Neural progenitor cell (in vitro differentiated cells): ENCODE measurements around the gene PRKCB. TPM values are rescaled to one million over a fixed set of nuclear protein-coding genes. Genes with fewer than 3 reads are reported as not detected.

Source experiments
- DNase-seq: peaks from one replicate; pipeline ENCODE4 v3.0.0-alpha.2; 2016; ENCODE audit warnings: low spot score
- H2AFZ ChIP-seq: fragments of 200-600 bp; sonication (generic); replicated peaks from 2 replicates; pipeline ENCODE4 v1.6.1; 2016; ENCODE audit warnings: antibody characterized with exemption
- H3F3A ChIP-seq: fragments of 200-600 bp; sonication (generic); 2 replicates; pipeline ENCODE4 v1.6.1; 2016; ENCODE audit warnings: antibody characterized with exemption, low read depth
- H3K27ac ChIP-seq: fragments of 200-600 bp; sonication (generic); 2 replicates; pipeline ENCODE4 v1.5.1; 2016; ENCODE audit warnings: mild to moderate bottlenecking
- H3K27me3 ChIP-seq: fragments of 200-600 bp; sonication (generic); 2 replicates; pipeline ENCODE4 v1.6.1; 2016; ENCODE audit warnings: mild to moderate bottlenecking, moderate library complexity
- H3K36me3 ChIP-seq: fragments of 200-600 bp; sonication (generic); 2 replicates; pipeline ENCODE4 v1.5.1; 2016
- H3K4me1 ChIP-seq: fragments of 200-600 bp; sonication (generic); 2 replicates; pipeline ENCODE4 v1.6.1; 2016; ENCODE audit warnings: mixed run types
- H3K4me2 ChIP-seq: fragments of 200-600 bp; sonication (generic); 2 replicates; pipeline ENCODE4 v1.6.1; 2016
- H3K4me3 ChIP-seq: fragments of 200-600 bp; sonication (generic); 2 replicates; pipeline ENCODE4 v1.5.1; 2016
- H3K79me2 ChIP-seq: fragments of 200-600 bp; sonication (generic); 2 replicates; pipeline ENCODE4 v1.6.1; 2016; ENCODE audit warnings: low read depth
- H3K9ac ChIP-seq: fragments of 200-600 bp; sonication (generic); 2 replicates; pipeline ENCODE4 v1.6.1; 2016
- H3K9me3 ChIP-seq: fragments of 200-600 bp; sonication (generic); 2 replicates; pipeline ENCODE4 v1.5.1; 2016; ENCODE audit warnings: low read depth
- H4K20me1 ChIP-seq: fragments of 200-600 bp; sonication (generic); 2 replicates; pipeline ENCODE4 v1.6.1; 2016; ENCODE audit warnings: low read depth
- H3K27ac Mint-ChIP-seq: 3 replicates; pipeline ENCODE4 v1.8.0; 2021; ENCODE audit warnings: mixed read lengths
- H3K27me3 Mint-ChIP-seq: 2 replicates; pipeline ENCODE4 v1.8.0; 2022; ENCODE audit warnings: low read depth, mild to moderate bottlenecking, inconsistent platforms, moderate library complexity, mixed read lengths; ENCODE audit not compliant: insufficient read depth
- H3K36me3 Mint-ChIP-seq: 3 replicates; pipeline ENCODE4 v1.8.0; 2021; ENCODE audit warnings: mixed read lengths
- H3K4me1 Mint-ChIP-seq: 3 replicates; pipeline ENCODE4 v1.8.0; 2021; ENCODE audit warnings: mixed read lengths
- H3K4me3 Mint-ChIP-seq: 3 replicates; pipeline ENCODE4 v1.8.0; 2021; ENCODE audit warnings: mild to moderate bottlenecking, moderate library complexity, mixed read lengths
- H3K9me3 Mint-ChIP-seq: 3 replicates; pipeline ENCODE4 v1.8.0; 2020; ENCODE audit warnings: mixed read lengths
- CTCF ChIP-seq: fragments of 200-600 bp; sonication (generic); IDR thresholded peaks from 2 replicates; pipeline ENCODE4 v1.5.1; 2017; ENCODE audit warnings: antibody characterized with exemption, mild to moderate bottlenecking
- EZH2 ChIP-seq: fragments of 200-600 bp; sonication (generic); IDR thresholded peaks from 2 replicates; pipeline ENCODE4 v1.6.1; 2017; ENCODE audit warnings: antibody characterized with exemption, mild to moderate bottlenecking, moderate library complexity
- EZH2phosphoT487 ChIP-seq: fragments of 200-600 bp; sonication (generic); IDR thresholded peaks from 2 replicates; pipeline ENCODE4 v1.6.1; 2017; ENCODE audit warnings: antibody characterized with exemption
- total RNA-seq: library from RNA; depleted of rRNA; stranded (reverse); fragments of >200 nt; gene quantifications from 2 replicates; pipeline ENCODE4 v1.2.3, GENCODE V29; 2015; ENCODE audit warnings: low replicate concordance

The PRKCB gene
- total RNA-seq, 1 donor from 2014 or later: 9.5 TPM

- Histone ChIP-seq H3K9ac (no peak overlapping the region), H3K4me3 (no peak overlapping the region), H3K79me2 (no peaks in the 10 kb centered on the region), H4K20me1 (no peaks in the 10 kb centered on the region), H3K9me3 (no peaks in the 10 kb centered on the region), H3F3A (no peaks in the 10 kb centered on the region), H3K27me3 (no peaks in the 10 kb centered on the region), H3K36me3 (no peaks in the 10 kb centered on the region), H3K27ac (no peak overlapping the region), H2AFZ (no peak overlapping the region), H3K4me2 (no peak overlapping the region), H3K4me1 (no peaks in the 10 kb centered on the region)
- DNase-seq: no peak
- no peaks in the 10 kb centered on the region for H3K36me3 Mint-ChIP-seq
- H3K27me3 Mint-ChIP-seq: peaks cover 3% of the 10 kb centered on the region
- no peak for TF ChIP-seq EZH2
- no peak for TF ChIP-seq CTCF
- no peak for TF ChIP-seq EZH2phosphoT487
- no peak overlapping the region for H3K27ac Mint-ChIP-seq
- H3K9me3 Mint-ChIP-seq: no peaks in the 10 kb centered on the region
- no peak overlapping the region for H3K4me3 Mint-ChIP-seq
- H3K4me1 Mint-ChIP-seq: peaks cover 6% of the 10 kb centered on the region
Measured at GRCh38 chr16:23917621-23918020, 81.8 kb downstream of the PRKCB start.

- H3K27me3 Mint-ChIP-seq: no peaks in the 10 kb centered on the region
- no peaks in the 10 kb centered on the region for H3K36me3 Mint-ChIP-seq
- Histone ChIP-seq H2AFZ (no peak overlapping the region), H3K4me1 (no peaks in the 10 kb centered on the region), H3K27me3 (no peaks in the 10 kb centered on the region), H3K4me3 (no peak overlapping the region), H3K4me2 (no peak overlapping the region), H3K9ac (no peak overlapping the region), H3F3A (no peaks in the 10 kb centered on the region), H4K20me1 (no peaks in the 10 kb centered on the region), H3K9me3 (no peaks in the 10 kb centered on the region), H3K27ac (no peak overlapping the region), H3K36me3 (no peaks in the 10 kb centered on the region), H3K79me2 (no peaks in the 10 kb centered on the region)
- H3K9me3 Mint-ChIP-seq: no peaks in the 10 kb centered on the region
- TF ChIP-seq EZH2phosphoT487: no peak
- TF ChIP-seq EZH2: no peak
- no peak for TF ChIP-seq CTCF
- H3K27ac Mint-ChIP-seq: no peak overlapping the region
- H3K4me1 Mint-ChIP-seq: peaks cover under 1% of the 10 kb centered on the region
- no peak overlapping the region for H3K4me3 Mint-ChIP-seq
- no peak for DNase-seq
Measured at GRCh38 chr16:23920446-23920845, 84.7 kb downstream of the PRKCB start.

- no peaks in the 10 kb centered on the region for H3K79me2 ChIP-seq
- H3K4me3 Mint-ChIP-seq: no peak overlapping the region
- H3K36me3 ChIP-seq: no peaks in the 10 kb centered on the region
- no peaks in the 10 kb centered on the region for H3K9me3 ChIP-seq
- no peak overlapping the region for H3K4me2 ChIP-seq
- no peaks in the 10 kb centered on the region for H4K20me1 ChIP-seq
- no peaks in the 10 kb centered on the region for H3F3A ChIP-seq
- H3K4me1 Mint-ChIP-seq: no peaks in the 10 kb centered on the region
- no peaks in the 10 kb centered on the region for H3K9me3 Mint-ChIP-seq
- no peak overlapping the region for H3K27ac Mint-ChIP-seq
- no peak overlapping the region for H3K27ac ChIP-seq
- no peak for DNase-seq
- TF ChIP-seq EZH2phosphoT487 (no peak), EZH2 (no peak), CTCF (no peak)
- H3K27me3 Mint-ChIP-seq: no peaks in the 10 kb centered on the region
- H3K27me3 ChIP-seq: no peaks in the 10 kb centered on the region
- no peaks in the 10 kb centered on the region for H3K36me3 Mint-ChIP-seq
- no peak overlapping the region for H3K4me3 ChIP-seq
- no peak overlapping the region for H2AFZ ChIP-seq
- no peak overlapping the region for H3K9ac ChIP-seq
- H3K4me1 ChIP-seq: no peaks in the 10 kb centered on the region
Measured at GRCh38 chr16:23920899-23921298, 85.1 kb downstream of the PRKCB start.
